K562 (cell line): Measurements from ENCODE around the gene DNAJC6. TPM values are rescaled to one million over a fixed set of nuclear protein-coding genes. Genes with fewer than 3 reads are reported as not detected.
A peak's percentile ranks its signal among the peaks of the same experiment; 100 is the strongest.

Experiments
- ARID1B ChIP-seq: fragments of 450-650 bp; IDR thresholded peaks from 2 replicates; pipeline ENCODE4 v1.6.1; 2016; ENCODE audit warnings: antibody characterized with exemption, mild to moderate bottlenecking, inconsistent platforms
- BACH1 ChIP-seq: fragments of 200-800 bp; sonication (Bioruptor generic); IDR thresholded peaks from 2 replicates; pipeline ENCODE4 v1.6.1; 2016; ENCODE audit warnings: missing genetic modification characterization, missing compliant biosample characterization
- CBX5 ChIP-seq: IDR thresholded peaks from 2 replicates; pipeline ENCODE4 v1.6.1; 2014; ENCODE audit warnings: low read depth, borderline replicate concordance
- CTBP1 ChIP-seq: fragments of 450-650 bp; IDR thresholded peaks from 2 replicates; pipeline ENCODE4 v1.6.1; 2016; ENCODE audit warnings: borderline replicate concordance
- E2F3 ChIP-seq: fragments of 250-450 bp; sonication (Bioruptor Pico); IDR thresholded peaks from 2 replicates; pipeline ENCODE4 v1.4.0; 2020; ENCODE audit warnings: mild to moderate bottlenecking
- EHMT2 ChIP-seq: fragments of 450-650 bp; IDR thresholded peaks from 2 replicates; pipeline ENCODE4 v1.6.1; 2018; ENCODE audit warnings: antibody characterized with exemption
- ESRRB ChIP-seq: fragments of 250-450 bp; sonication (Bioruptor Pico); IDR thresholded peaks from 2 replicates; pipeline ENCODE4 v1.5.0; 2020; ENCODE audit warnings: mild to moderate bottlenecking, moderate library complexity, borderline replicate concordance
- HOXB6 ChIP-seq: fragments of 250-450 bp; sonication (Bioruptor Pico); IDR thresholded peaks from 2 replicates; pipeline ENCODE4 v1.5.1; 2022; ENCODE audit warnings: mild to moderate bottlenecking, borderline replicate concordance
- JUN ChIP-seq, 2 experiments: sonication (generic) in 1 of 2; formaldehyde crosslinking in 1 of 2; IDR thresholded peaks; 2 replicates each; pipeline versions ENCODE4 v1.6.1 to v1.8.0; 2012 to 2022; ENCODE audit warnings: borderline replicate concordance in 2 of 2, mild to moderate bottlenecking in 2 of 2, improper control_type of control experiment in 1 of 2, low read depth in 1 of 2, low read length in 1 of 2, missing genetic modification reagents in 1 of 2
- MAFF ChIP-seq: IDR thresholded peaks from 2 replicates; pipeline ENCODE4 v1.6.1; 2012; ENCODE audit warnings: low read length, improper control_type of control experiment
- MAFG ChIP-seq: fragments of 450-650 bp; conservative IDR thresholded peaks from 2 replicates; pipeline ENCODE4 v1.6.1; 2016; ENCODE audit warnings: missing genetic modification characterization, missing compliant biosample characterization
- MAFK ChIP-seq: IDR thresholded peaks from 2 replicates; pipeline ENCODE4 v1.6.1; 2011; ENCODE audit warnings: low read length, improper control_type of control experiment
- NRF1 ChIP-seq, 2 experiments: fragments of 450-650 bp; IDR thresholded peaks in 1 of 2; conservative IDR thresholded peaks in 1 of 2; 2 replicates each; pipeline ENCODE4 v1.6.1; 2014; ENCODE audit warnings: mild to moderate bottlenecking in 2 of 2
- POLR2G ChIP-seq: fragments of 200-400 bp; formaldehyde crosslinking; IDR thresholded peaks from 2 replicates; pipeline ENCODE4 v1.6.1; 2017; ENCODE audit warnings: low read depth, mild to moderate bottlenecking, antibody characterized with exemption, low read length, moderate library complexity
- SMARCA4 ChIP-seq: fragments of 450-650 bp; IDR thresholded peaks from 2 replicates; pipeline ENCODE4 v1.6.1; 2016
- TRIM24 ChIP-seq, 2 experiments: fragments of 450-650 bp; IDR thresholded peaks; 2 replicates each; pipeline ENCODE4 v1.6.1; 2016
- ZFP36 ChIP-seq: fragments of 150-350 bp; IDR thresholded peaks from 2 replicates; pipeline ENCODE4 v1.6.1; 2018; ENCODE audit warnings: low read length, low read depth; ENCODE audit not compliant: partially characterized antibody
- ZNF316 ChIP-seq: fragments of 450-650 bp; IDR thresholded peaks from 2 replicates; pipeline ENCODE4 v1.6.1; 2016
- polyA plus RNA-seq, 8 experiments: library from polyadenylated mRNA; depleted of rRNA in 4 of 8; stranded (reverse) in 5 of 8; unstranded in 3 of 8; fragments of >200 nt; fragmentation: Nextera tagmentation in 2 of 8; fragmentation: Illumina TruSeq in 1 of 8; extraction: Ambion mirVana in 2 of 8; extraction: Trizol in 1 of 8; gene quantifications; 2 replicates each; pipeline versions ENCODE4 v1.2.1 to v1.2.3, GENCODE V29; 2011 to 2014; ENCODE audit warnings: inconsistent platforms in 1 of 8, missing spikeins in 1 of 8
- total RNA-seq, 7 experiments: library from RNA; depleted of rRNA in 6 of 7; stranded (reverse); fragments of >200 nt in 6 of 7; fragmentation: Illumina TruSeq in 2 of 7; extraction: Trizol in 2 of 7; gene quantifications; 2 replicates each; pipeline versions ENCODE4 v1.2.1 to v1.2.3, GENCODE V29; 2011 to 2021; ENCODE audit warnings: low replicate concordance in 1 of 7
- TF ChIP-seq, protein P1 (sequence below): fragments of 450-650 bp; IDR thresholded peaks from 2 replicates; pipeline ENCODE4 v1.6.1; 2017; ENCODE audit warnings: antibody characterized with exemption, mild to moderate bottlenecking
- TF ChIP-seq, protein P2 (sequence below): fragments of 450-650 bp; IDR thresholded peaks from 2 replicates; pipeline ENCODE4 v1.6.1; 2016
- TF ChIP-seq, protein P3 (sequence below): sonication (generic); formaldehyde crosslinking; IDR thresholded peaks from 2 replicates; pipeline ENCODE4 v1.8.0; 2023; ENCODE audit warnings: mild to moderate bottlenecking, missing genetic modification reagents

DNAJC6 gene
- total and polyA plus RNA-seq, 9 of the 15 experiments (the other 6 are each of a cell fraction or from before 2014, with no cell fraction given), result 6.7 to 78.7 (median 28.0) TPM

DNA sequence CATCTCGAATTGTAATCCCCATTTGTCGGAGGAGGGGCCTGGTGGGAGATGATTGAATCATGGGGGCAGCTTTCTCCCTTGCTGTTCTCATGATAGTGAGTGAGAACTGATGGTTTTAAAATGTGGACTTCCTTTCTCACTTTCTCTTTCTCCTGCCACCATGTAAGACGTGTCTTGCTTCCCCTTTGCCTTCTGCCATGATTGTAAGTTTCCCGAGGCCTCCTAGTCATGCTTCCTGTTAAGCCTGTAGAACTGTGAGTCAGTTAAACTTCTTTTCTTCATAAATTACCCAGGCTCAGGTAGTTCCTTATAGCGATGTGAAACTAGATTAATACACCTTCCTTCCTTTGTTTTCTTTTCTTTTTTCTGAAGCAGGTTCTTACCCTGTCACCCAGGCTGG is 13.9 kb downstream of the DNAJC6 start (continued):
- TF ChIP-seq, protein P1, sequence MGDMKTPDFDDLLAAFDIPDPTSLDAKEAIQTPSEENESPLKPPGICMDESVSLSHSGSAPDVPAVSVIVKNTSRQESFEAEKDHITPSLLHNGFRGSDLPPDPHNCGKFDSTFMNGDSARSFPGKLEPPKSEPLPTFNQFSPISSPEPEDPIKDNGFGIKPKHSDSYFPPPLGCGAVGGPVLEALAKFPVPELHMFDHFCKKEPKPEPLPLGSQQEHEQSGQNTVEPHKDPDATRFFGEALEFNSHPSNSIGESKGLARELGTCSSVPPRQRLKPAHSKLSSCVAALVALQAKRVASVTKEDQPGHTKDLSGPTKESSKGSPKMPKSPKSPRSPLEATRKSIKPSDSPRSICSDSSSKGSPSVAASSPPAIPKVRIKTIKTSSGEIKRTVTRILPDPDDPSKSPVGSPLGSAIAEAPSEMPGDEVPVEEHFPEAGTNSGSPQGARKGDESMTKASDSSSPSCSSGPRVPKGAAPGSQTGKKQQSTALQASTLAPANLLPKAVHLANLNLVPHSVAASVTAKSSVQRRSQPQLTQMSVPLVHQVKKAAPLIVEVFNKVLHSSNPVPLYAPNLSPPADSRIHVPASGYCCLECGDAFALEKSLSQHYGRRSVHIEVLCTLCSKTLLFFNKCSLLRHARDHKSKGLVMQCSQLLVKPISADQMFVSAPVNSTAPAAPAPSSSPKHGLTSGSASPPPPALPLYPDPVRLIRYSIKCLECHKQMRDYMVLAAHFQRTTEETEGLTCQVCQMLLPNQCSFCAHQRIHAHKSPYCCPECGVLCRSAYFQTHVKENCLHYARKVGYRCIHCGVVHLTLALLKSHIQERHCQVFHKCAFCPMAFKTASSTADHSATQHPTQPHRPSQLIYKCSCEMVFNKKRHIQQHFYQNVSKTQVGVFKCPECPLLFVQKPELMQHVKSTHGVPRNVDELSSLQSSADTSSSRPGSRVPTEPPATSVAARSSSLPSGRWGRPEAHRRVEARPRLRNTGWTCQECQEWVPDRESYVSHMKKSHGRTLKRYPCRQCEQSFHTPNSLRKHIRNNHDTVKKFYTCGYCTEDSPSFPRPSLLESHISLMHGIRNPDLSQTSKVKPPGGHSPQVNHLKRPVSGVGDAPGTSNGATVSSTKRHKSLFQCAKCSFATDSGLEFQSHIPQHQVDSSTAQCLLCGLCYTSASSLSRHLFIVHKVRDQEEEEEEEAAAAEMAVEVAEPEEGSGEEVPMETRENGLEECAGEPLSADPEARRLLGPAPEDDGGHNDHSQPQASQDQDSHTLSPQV, result peak; percentile 71
- TF ChIP-seq CBX5 (peak; percentile 60; the same call in 1 of the 2 replicates), JUN (IDR thresholded peaks at IDR 0.05; ENCODE audit: borderline replicate concordance, low read depth, low read length) (peak; percentile 36; the same call in 1 of the 2 replicates), JUN (CRISPR knock-in tag; IDR thresholded peaks at IDR 0.05; ENCODE audit: borderline replicate concordance) (no peak), NRF1 (conservative IDR thresholded peaks at IDR 0.05 in 1 of 2, IDR thresholded peaks at IDR 0.05 in 1 of 2) (no peak), E2F3 (CRISPR knock-in tag) (no peak), ZNF316 (peak; percentile 94), ARID1B (0 out of 2 replicates have a peak, but pooled peaks have one; percentile 24), CTBP1 (0 out of 2 replicates have a peak, but pooled peaks have one; percentile 20), POLR2G (no peak), SMARCA4 (0 out of 2 replicates have a peak, but pooled peaks have one; percentile 35), MAFG (tag) (peak; percentile 67), TRIM24 (IDR thresholded peaks at IDR 0.05) (peak; percentile 71 to 89), MAFK (peak; percentile 56; the same call in 1 of the 2 replicates), EHMT2 (peak; percentile 89), ESRRB (CRISPR knock-in tag) (no peak), MAFF (peak; percentile 61; the same call in 1 of the 2 replicates), BACH1 (tag) (peak; percentile 62; the same call in 1 of the 2 replicates), ZFP36 (peak; percentile 88), HOXB6 (no peak)
- TF ChIP-seq, protein P2, sequence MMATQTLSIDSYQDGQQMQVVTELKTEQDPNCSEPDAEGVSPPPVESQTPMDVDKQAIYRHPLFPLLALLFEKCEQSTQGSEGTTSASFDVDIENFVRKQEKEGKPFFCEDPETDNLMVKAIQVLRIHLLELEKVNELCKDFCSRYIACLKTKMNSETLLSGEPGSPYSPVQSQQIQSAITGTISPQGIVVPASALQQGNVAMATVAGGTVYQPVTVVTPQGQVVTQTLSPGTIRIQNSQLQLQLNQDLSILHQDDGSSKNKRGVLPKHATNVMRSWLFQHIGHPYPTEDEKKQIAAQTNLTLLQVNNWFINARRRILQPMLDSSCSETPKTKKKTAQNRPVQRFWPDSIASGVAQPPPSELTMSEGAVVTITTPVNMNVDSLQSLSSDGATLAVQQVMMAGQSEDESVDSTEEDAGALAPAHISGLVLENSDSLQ, result 0 out of 2 replicates have a peak, but pooled peaks have one; percentile 7
- TF ChIP-seq, protein P3, sequence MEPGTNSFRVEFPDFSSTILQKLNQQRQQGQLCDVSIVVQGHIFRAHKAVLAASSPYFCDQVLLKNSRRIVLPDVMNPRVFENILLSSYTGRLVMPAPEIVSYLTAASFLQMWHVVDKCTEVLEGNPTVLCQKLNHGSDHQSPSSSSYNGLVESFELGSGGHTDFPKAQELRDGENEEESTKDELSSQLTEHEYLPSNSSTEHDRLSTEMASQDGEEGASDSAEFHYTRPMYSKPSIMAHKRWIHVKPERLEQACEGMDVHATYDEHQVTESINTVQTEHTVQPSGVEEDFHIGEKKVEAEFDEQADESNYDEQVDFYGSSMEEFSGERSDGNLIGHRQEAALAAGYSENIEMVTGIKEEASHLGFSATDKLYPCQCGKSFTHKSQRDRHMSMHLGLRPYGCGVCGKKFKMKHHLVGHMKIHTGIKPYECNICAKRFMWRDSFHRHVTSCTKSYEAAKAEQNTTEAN (CRISPR knock-in tag), result no peak
